ENCODE data around the gene ACOXL.

ACOXL gene

GRCh38 chr2:111145103-111145760, 412.9 kb downstream of the ACOXL start:
- H3K9ac ChIP-seq (ENCODE audit: low read length) = no peak overlapping the region; the same call in 1 of the 2 replicates
- 0 out of 2 replicates have a peak, but pooled peaks cover 3% of the 10 kb centered on the region for H3F3A ChIP-seq (ENCODE audit: insufficient read depth, low read length)
- TF ChIP-seq, protein P1, sequence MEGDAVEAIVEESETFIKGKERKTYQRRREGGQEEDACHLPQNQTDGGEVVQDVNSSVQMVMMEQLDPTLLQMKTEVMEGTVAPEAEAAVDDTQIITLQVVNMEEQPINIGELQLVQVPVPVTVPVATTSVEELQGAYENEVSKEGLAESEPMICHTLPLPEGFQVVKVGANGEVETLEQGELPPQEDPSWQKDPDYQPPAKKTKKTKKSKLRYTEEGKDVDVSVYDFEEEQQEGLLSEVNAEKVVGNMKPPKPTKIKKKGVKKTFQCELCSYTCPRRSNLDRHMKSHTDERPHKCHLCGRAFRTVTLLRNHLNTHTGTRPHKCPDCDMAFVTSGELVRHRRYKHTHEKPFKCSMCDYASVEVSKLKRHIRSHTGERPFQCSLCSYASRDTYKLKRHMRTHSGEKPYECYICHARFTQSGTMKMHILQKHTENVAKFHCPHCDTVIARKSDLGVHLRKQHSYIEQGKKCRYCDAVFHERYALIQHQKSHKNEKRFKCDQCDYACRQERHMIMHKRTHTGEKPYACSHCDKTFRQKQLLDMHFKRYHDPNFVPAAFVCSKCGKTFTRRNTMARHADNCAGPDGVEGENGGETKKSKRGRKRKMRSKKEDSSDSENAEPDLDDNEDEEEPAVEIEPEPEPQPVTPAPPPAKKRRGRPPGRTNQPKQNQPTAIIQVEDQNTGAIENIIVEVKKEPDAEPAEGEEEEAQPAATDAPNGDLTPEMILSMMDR (IDR thresholded peaks at IDR 0.05; ENCODE audit: low read length) = no peak
- TF ChIP-seq EZH2 (IDR thresholded peaks at IDR 0.05; ENCODE audit: borderline replicate concordance, low read length) = no peak
- H3K27me3 ChIP-seq (ENCODE audit: insufficient read depth, low read length) = no peaks in the 10 kb centered on the region
- no peak overlapping the region for H3K4me3 ChIP-seq (ENCODE audit: low read depth, low read length, poor library complexity, severe bottlenecking)
- 0 out of 2 replicates have a peak, but pooled peaks cover 3% of the 10 kb centered on the region for H4K20me1 ChIP-seq (ENCODE audit: insufficient read depth, low read length)
- H3K4me2 ChIP-seq (ENCODE audit: low read length) = peak overlapping the region; percentile 4; the same call in 1 of the 2 replicates
- H3K4me1 ChIP-seq (ENCODE audit: insufficient read depth, low read length, severe bottlenecking) = peaks cover 86% of the 10 kb centered on the region
- no peaks in the 10 kb centered on the region for H3K9me3 ChIP-seq (ENCODE audit: low read length)
- H2AFZ ChIP-seq (ENCODE audit: low read length) = no peak overlapping the region
- H3K27ac ChIP-seq (ENCODE audit: low read depth, low read length, poor library complexity, severe bottlenecking) = peak overlapping the region; percentile 15
- peaks cover 95% of the 10 kb centered on the region for H3K79me2 ChIP-seq (ENCODE audit: insufficient read depth, low read length)
- no peaks in the 10 kb centered on the region for H3K9me2 ChIP-seq (ENCODE audit: low read depth, low read length)
- peaks cover 95% of the 10 kb centered on the region for H3K36me3 ChIP-seq (ENCODE audit: insufficient read depth, low read length)

- TF ChIP-seq EZH2 (IDR thresholded peaks at IDR 0.05; ENCODE audit: borderline replicate concordance, low read length) = no peak
- TF ChIP-seq, protein P1 (IDR thresholded peaks at IDR 0.05; ENCODE audit: low read length) = no peak
- peaks cover 93% of the 10 kb centered on the region for H3K79me2 ChIP-seq (ENCODE audit: insufficient read depth, low read length)
- H3K4me1 ChIP-seq (ENCODE audit: insufficient read depth, low read length, severe bottlenecking) = peaks cover 91% of the 10 kb centered on the region
- peak overlapping the region; percentile 23 for H3K27ac ChIP-seq (ENCODE audit: low read depth, low read length, poor library complexity, severe bottlenecking)
- H3K36me3 ChIP-seq (ENCODE audit: insufficient read depth, low read length) = peaks cover 95% of the 10 kb centered on the region
- no peak overlapping the region for H2AFZ ChIP-seq (ENCODE audit: low read length)
- no peak overlapping the region for H3K9ac ChIP-seq (ENCODE audit: low read length)
- 0 out of 2 replicates have a peak, but pooled peaks cover 3% of the 10 kb centered on the region for H3F3A ChIP-seq (ENCODE audit: insufficient read depth, low read length)
- no peaks in the 10 kb centered on the region for H3K9me3 ChIP-seq (ENCODE audit: low read length)
- H3K4me2 ChIP-seq (ENCODE audit: low read length) = no peak overlapping the region
- H3K9me2 ChIP-seq (ENCODE audit: low read depth, low read length) = no peaks in the 10 kb centered on the region
- H3K27me3 ChIP-seq (ENCODE audit: insufficient read depth, low read length) = no peaks in the 10 kb centered on the region
- H3K4me3 ChIP-seq (ENCODE audit: low read depth, low read length, poor library complexity, severe bottlenecking) = no peak overlapping the region
- no peaks in the 10 kb centered on the region for H4K20me1 ChIP-seq (ENCODE audit: insufficient read depth, low read length)
These were observed 413.6 kb downstream of the ACOXL start for GRCh38 chr2:111145951-111146350.

DNA sequence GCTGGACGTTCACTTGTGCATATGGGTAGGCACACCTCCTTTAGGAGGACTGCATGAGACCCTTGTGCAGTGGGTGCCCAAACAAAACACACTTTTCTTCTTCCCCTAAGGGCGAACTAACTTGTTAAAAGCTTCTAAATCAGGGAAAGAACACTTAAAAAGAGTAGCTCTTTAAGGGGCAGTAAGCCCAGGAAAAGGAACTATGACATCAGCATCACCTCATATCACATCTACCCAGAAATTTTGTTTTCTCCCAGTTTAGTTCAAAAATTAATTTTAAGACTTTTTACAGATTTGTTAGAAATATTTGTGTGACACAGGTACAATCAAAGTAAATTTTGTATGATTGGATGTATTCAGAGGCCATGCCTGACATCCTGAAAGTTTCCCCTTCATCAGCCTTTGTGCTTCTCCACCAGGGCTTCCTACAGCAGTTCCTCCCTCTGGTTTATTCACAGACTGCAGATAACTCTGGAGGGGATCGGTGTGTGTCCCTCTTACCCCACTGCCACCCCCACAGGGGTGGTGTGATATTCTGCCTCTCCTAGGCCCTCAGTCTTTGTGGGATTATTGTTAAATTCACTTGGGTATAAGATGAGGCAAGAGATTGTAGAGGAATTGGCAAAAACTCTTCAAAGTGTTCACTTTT, 416.0 kb downstream of the ACOXL start:
- no peak overlapping the region for H2AFZ ChIP-seq (ENCODE audit: low read length)
- no peaks in the 10 kb centered on the region for H3K9me3 ChIP-seq (ENCODE audit: low read length)
- H3K4me2 ChIP-seq (ENCODE audit: low read length) = no peak overlapping the region
- H3K4me3 ChIP-seq (ENCODE audit: low read depth, low read length, poor library complexity, severe bottlenecking) = no peak overlapping the region
- peaks cover 98% of the 10 kb centered on the region for H3K4me1 ChIP-seq (ENCODE audit: insufficient read depth, low read length, severe bottlenecking)
- no peak overlapping the region for H3K9ac ChIP-seq (ENCODE audit: low read length)
- H3K27ac ChIP-seq (ENCODE audit: low read depth, low read length, poor library complexity, severe bottlenecking) = peak overlapping the region; percentile 23
- H3K36me3 ChIP-seq (ENCODE audit: insufficient read depth, low read length) = peaks cover 100% of the 10 kb centered on the region
- H3K9me2 ChIP-seq (ENCODE audit: low read depth, low read length) = no peaks in the 10 kb centered on the region
- H3K79me2 ChIP-seq (ENCODE audit: insufficient read depth, low read length) = peaks cover 92% of the 10 kb centered on the region
- H3K27me3 ChIP-seq (ENCODE audit: insufficient read depth, low read length) = no peaks in the 10 kb centered on the region
- no peaks in the 10 kb centered on the region for H4K20me1 ChIP-seq (ENCODE audit: insufficient read depth, low read length)
- TF ChIP-seq EZH2 (IDR thresholded peaks at IDR 0.05; ENCODE audit: borderline replicate concordance, low read length) = no peak
- TF ChIP-seq, protein P1 (IDR thresholded peaks at IDR 0.05; ENCODE audit: low read length) = no peak
- 0 out of 2 replicates have a peak, but pooled peaks cover 3% of the 10 kb centered on the region for H3F3A ChIP-seq (ENCODE audit: insufficient read depth, low read length)
